Pancreas (tissue), 10 donors: ENCODE data around the gene FERMT3. TPM values are rescaled to one million over a fixed set of nuclear protein-coding genes. Genes with fewer than 3 reads are reported as not detected.

Experiments
- ATAC-seq, 4 donors: fragments of 200-7000 bp; cut with Tn5 transposase; one replicate each; pipeline versions ENCODE4 v1.8.0 to v1.9.1; 2020; ENCODE audit warnings: mild to moderate bottlenecking in 4 of 4, moderate library complexity in 4 of 4
- DNase-seq, 6 donors: peaks; one replicate each; pipeline ENCODE4 v3.0.0-alpha.2; 2020
- FAIRE-seq: peaks from 2 replicates; lab custom pipeline; 2012; peaks lifted over from hg19 to GRCh38; lab: Jason Lieb, UNC
- H3K27ac ChIP-seq, 4 donors: fragments of 200-600 bp; sonication (generic); 1 replicate in 3 of 4; 2 replicates in 1 of 4; pipeline versions ENCODE4 v1.5.0 to v1.8.0; 2020
- H3K27me3 ChIP-seq, 4 donors: fragments of 200-600 bp; one replicate each; pipeline ENCODE4 v1.8.0; 2021
- H3K36me3 ChIP-seq, 3 donors: fragments of 200-600 bp; sonication (generic) in 1 of 3; one replicate each; pipeline versions ENCODE4 v1.5.0 to v1.8.0; 2020 to 2021
- H3K4me1 ChIP-seq, 3 donors: fragments of 200-600 bp; one replicate each; pipeline ENCODE4 v1.8.0; 2021
- H3K4me3 ChIP-seq, 4 donors: fragments of 200-600 bp; sonication (generic) in 2 of 4; one replicate each; pipeline versions ENCODE4 v1.5.0 to v1.8.0; 2020 to 2021
- H3K9me3 ChIP-seq, 4 donors: fragments of 200-600 bp; one replicate each; pipeline ENCODE4 v1.8.0; 2021
- CTCF ChIP-seq, 4 donors: fragments of 200-600 bp; sonication (generic) in 3 of 4; IDR thresholded peaks; one replicate each; pipeline versions ENCODE4 v1.5.0 to v1.8.0; 2021; ENCODE audit warnings: antibody characterized with exemption in 4 of 4
- WGBS, 2 donors: extraction: QIAGEN DNeasy Blood & Tissue Kit; methylation state at CpG; one replicate each; pipeline ENCODE4 v1.1.7; 2013; 5-methylcytosine and 5-hydroxymethylcytosine counted together
- intact Hi-C, 3 donors: fragments of 100-400 bp; cut with DNase I; formaldehyde crosslinking; loops; one replicate each; pipeline versions ENCODE4 v1.11.1 to v1.14.2; 2022
- polyA plus RNA-seq, 2 donors: library from polyadenylated mRNA; stranded (reverse); fragments of 200-250 nt; gene quantifications; one replicate each; pipeline ENCODE4 v1.2.3, GENCODE V29; 2013
- total RNA-seq, 6 donors: library from RNA; stranded (reverse); fragmentation: NEBNext Ultra II Directional in 4 of 6; extraction: Animal tissue kit (Norgen Biotek cat#: 25700) in 4 of 6; gene quantifications; one replicate each; pipeline versions ENCODE4 v1.2.1 to v1.2.4, GENCODE V29; 2021 to 2023
- donor health status: healthy with polysubstance abuse.
- donor health status: DM: no; HTN: no; CAD: no; lungs with moderate emphysema.
- donor health status: DM: no; HTN: no; CAD: no.
- donor health status: control.
- donor health status: control.
- donor health status: Bipolar disorder and iron deficiency.
- donor health status: DM: yes; HTN: yes; CAD: no.
- donor health status: DM: no; HTN: no; CAD: no.
- donor health status: DM: no; HTN: no; CAD: no.
- donor health status: DM: yes; HTN: yes; CAD: no.

Gene FERMT3
- total and polyA plus RNA-seq, 8 donors = 1.9 to 16.3 (median 9.1) TPM

- Histone ChIP-seq H3K4me3 (peak overlapping the region; percentile 49 to 80 (median 72)), H3K27me3 (no peaks in the 10 kb centered on the region), H3K36me3 (no peaks in the 10 kb centered on the region), H3K27ac (peak overlapping the region in 2 of 4 donors; percentile 92 to 97), H3K4me1 (no peaks in the 10 kb centered on the region), H3K9me3 (no peaks in the 10 kb centered on the region)
- ATAC-seq = peak; percentile 10 to 31 (median 18)
- whole genome bisulfite sequencing, 2 donors = 20 to 34% methylated on average over 20 of the region's 20 CpGs
- FAIRE-seq = no peak
- intact Hi-C loops = no loop called here
- no peak for TF ChIP-seq CTCF (IDR thresholded peaks at IDR 0.05)
- peak in 4 of 6 donors; percentile 59 to 82 (median 64) for DNase-seq
These were observed 41.9 kb upstream of the FERMT3 start for GRCh38 chr11:64164392-64165312.

GRCh38 chr11:64165481-64165841 lies 41.1 kb upstream of the FERMT3 start:
- ATAC-seq (peak; percentile 10 to 27 (median 18)), DNase-seq (peak in 2 of 6 donors; percentile 65 to 80), FAIRE-seq (no peak)
- Histone ChIP-seq H3K27me3 (no peaks in the 10 kb centered on the region), H3K4me3 (peak overlapping the region; percentile 49 to 80 (median 72)), H3K9me3 (no peaks in the 10 kb centered on the region), H3K27ac (peak overlapping the region; percentile 86 to 97 (median 92)), H3K36me3 (no peaks in the 10 kb centered on the region), H3K4me1 (no peaks in the 10 kb centered on the region)
- WGBS, 2 donors = 1% methylated on average over 21 to 32 of the region's 32 CpGs
- intact Hi-C loops = no loop called here
- no peak for TF ChIP-seq CTCF (IDR thresholded peaks at IDR 0.05)

- no peak for FAIRE-seq
These were observed 40.5 kb upstream of the FERMT3 start, which contains the start of gene MACROD1 for GRCh38 chr11:64165842-64166635. Gene MACROD1 (minus strand): TSS chr11:64166113. CDS start chr11:64165994, 119 bp downstream.

GRCh38 chr11:64170419-64170818 lies 36.1 kb upstream of the FERMT3 start:
- Histone ChIP-seq H3K9me3 (no peaks in the 10 kb centered on the region), H3K36me3 (no peaks in the 10 kb centered on the region), H3K27ac (no peak overlapping the region), H3K27me3 (no peaks in the 10 kb centered on the region), H3K4me1 (no peaks in the 10 kb centered on the region), H3K4me3 (no peak overlapping the region)
- ATAC-seq (no peak), FAIRE-seq (no peak), DNase-seq (no peak)
- TF ChIP-seq CTCF (IDR thresholded peaks at IDR 0.05) = no peak
- intact Hi-C loops = no loop called here
- WGBS, 2 donors = 91 to 92% methylated on average over 3 to 4 of the region's 4 CpGs

More at GRCh38 chr11:64165842-64166635, 40.5 kb upstream of the FERMT3 start, which contains the start of gene MACROD1:
- DNase-seq (peak; percentile 89 to 97 (median 93)), ATAC-seq (peak; percentile 90 to 95 (median 92))
- WGBS, 2 donors = 1% methylated on average over 67 to 92 of the region's 92 CpGs
- TF ChIP-seq CTCF (IDR thresholded peaks at IDR 0.05) = no peak
- Histone ChIP-seq H3K27me3 (no peaks in the 10 kb centered on the region), H3K4me3 (peak within 1 kb of the TSS; percentile 49 to 80 (median 72)), H3K9me3 (no peaks in the 10 kb centered on the region), H3K27ac (peak within 1 kb of the TSS; percentile 86 to 97 (median 92)), H3K4me1 (no peaks in the 10 kb centered on the region), H3K36me3 (no peaks in the 10 kb centered on the region)
- intact Hi-C loops = no loop called here
